AG04450 (cell line): ENCODE measurements around the gene PLEKHH1. TPM values are rescaled to one million over a fixed set of nuclear protein-coding genes. Genes with fewer than 3 reads are reported as not detected.

ENCODE experiments used
- CTCF ChIA-PET: fragments of 300-600, 350-600 bp; formaldehyde crosslinking; extraction: SDS; loops from one replicate; lab custom pipeline; 2022; ENCODE audit warnings: antibody characterized with exemption, inconsistent platforms; lab: Charles Lee
- POLR2A ChIA-PET: fragments of 350-600 bp; formaldehyde crosslinking; extraction: SDS; loops from one replicate; lab custom pipeline; 2021; ENCODE audit warnings: antibody characterized with exemption, inconsistent platforms; lab: Yijun Ruan, JAX
- DNase-seq: peaks from one replicate; pipeline ENCODE4 v3.0.0-alpha.2; 2011; ENCODE audit warnings: low read depth, low spot score
- H3K27ac ChIP-seq: one replicate; pipeline ENCODE4 v1.5.1; 2012; ENCODE audit warnings: low read depth, low read length, control low read depth
- H3K27me3 ChIP-seq: one replicate; pipeline ENCODE4 v1.6.0; 2012; ENCODE audit warnings: low read length; ENCODE audit not compliant: control insufficient read depth, insufficient read depth
- H3K4me3 ChIP-seq: 2 replicates; pipeline ENCODE4 v1.5.1; 2011; ENCODE audit warnings: mild to moderate bottlenecking, low read depth, low read length, control low read depth
- H3K9me3 ChIP-seq: 2 replicates; pipeline ENCODE4 v1.5.1; 2012; ENCODE audit warnings: low read length; ENCODE audit not compliant: control insufficient read depth, insufficient read depth
- CTCF ChIP-seq: IDR thresholded peaks from 2 replicates; pipeline ENCODE4 v1.5.1; 2011; ENCODE audit warnings: low read depth, low read length, control low read depth, inconsistent platforms
- polyA plus RNA-seq: library from polyadenylated mRNA; depleted of rRNA; stranded (reverse); fragments of >200 nt; gene quantifications from 2 replicates; pipeline ENCODE4 v1.2.3, GENCODE V29; 2011

PLEKHH1 gene
- polyA plus RNA-seq, 1 experiment, result 0.19 TPM

GRCh38 chr14:67571991-67572323 lies 38.9 kb downstream of the PLEKHH1 start:
- H3K9me3 ChIP-seq, result no peaks in the 10 kb centered on the region
- no peak overlapping the region for H3K27ac ChIP-seq
- H3K4me3 ChIP-seq, result no peak overlapping the region
- ChIA-PET POLR2A (interaction anchor here (0.6 kb wide), 1 partner anchor 62 kb away, joined by 4 read pairs; no protein-coding TSS in a partner anchor), CTCF (interaction anchor here (0.6 to 5.2 kb wide), 27 partner anchors 8 to 1212 kb away, joined by 3 to 114 read pairs (median 5); partner anchors contain the start of gene PLEKHH1)
- no peak for DNase-seq
- H3K27me3 ChIP-seq, result peaks cover 22% of the 10 kb centered on the region
- no peak for TF ChIP-seq CTCF

- CTCF ChIA-PET, result interaction anchor here (1.1 to 5.2 kb wide), 13 partner anchors 9 to 1213 kb away, joined by 3 to 114 read pairs (median 22); partner anchors contain the start of gene PLEKHH1
- POLR2A ChIA-PET, result no interaction called here
- H3K27ac ChIP-seq, result no peak overlapping the region
- no peak overlapping the region for H3K4me3 ChIP-seq
- peaks cover 16% of the 10 kb centered on the region for H3K27me3 ChIP-seq
- no peaks in the 10 kb centered on the region for H3K9me3 ChIP-seq
- no peak for TF ChIP-seq CTCF
- no peak for DNase-seq
Measured at GRCh38 chr14:67572608-67573007, 39.5 kb downstream of the PLEKHH1 start.

- no peaks in the 10 kb centered on the region for H3K9me3 ChIP-seq
- ChIA-PET CTCF (interaction anchor here (3.1 to 5.2 kb wide), 4 partner anchors 12 to 147 kb away, joined by 12 to 114 read pairs (median 32); partner anchors contain the start of gene PLEKHH1), POLR2A (no interaction called here)
- no peak overlapping the region for H3K27ac ChIP-seq
- no peak overlapping the region for H3K4me3 ChIP-seq
- DNase-seq, result no peak
- peaks cover 13% of the 10 kb centered on the region for H3K27me3 ChIP-seq
- no peak for TF ChIP-seq CTCF
Measured at GRCh38 chr14:67573228-67574010, 40.3 kb downstream of the PLEKHH1 start.

- DNase-seq, result no peak
- POLR2A ChIA-PET, result no interaction called here
- H3K9me3 ChIP-seq, result no peaks in the 10 kb centered on the region
- peaks cover 12% of the 10 kb centered on the region for H3K27me3 ChIP-seq
- no peak overlapping the region for H3K27ac ChIP-seq
- no peak for TF ChIP-seq CTCF
- CTCF ChIA-PET, result interaction anchor here (0.9 kb wide), 1 partner anchor 1214 kb away, joined by 3 read pairs; no protein-coding TSS in a partner anchor
- no peak overlapping the region for H3K4me3 ChIP-seq
Measured at GRCh38 chr14:67574156-67574555, 41.1 kb downstream of the PLEKHH1 start.

- Histone ChIP-seq H3K9me3 (no peaks in the 10 kb centered on the region), H3K27ac (no peak overlapping the region), H3K27me3 (peaks cover 9% of the 10 kb centered on the region), H3K4me3 (no peak overlapping the region)
- ChIA-PET POLR2A (no interaction called here), CTCF (interaction anchor here (0.9 kb wide), 1 partner anchor 1215 kb away, joined by 3 read pairs; no protein-coding TSS in a partner anchor)
- TF ChIP-seq CTCF, result no peak
- no peak for DNase-seq
Measured at GRCh38 chr14:67574806-67575205, 41.7 kb downstream of the PLEKHH1 start.
